Erythroblast (primary cell): Measurements from ENCODE around the gene YDJC.

Source experiments
- GATA1 ChIP-seq: IDR thresholded peaks from 2 replicates; pipeline ENCODE4 v1.6.1; 2011; ENCODE audit warnings: low read depth, mild to moderate bottlenecking, control low read depth, low read length, moderate library complexity
- POLR2A ChIP-seq: IDR thresholded peaks from 2 replicates; pipeline ENCODE4 v1.6.1; 2011; ENCODE audit warnings: mild to moderate bottlenecking, low read length

GRCh38 chr22:21622919-21623647 is 6.7 kb downstream of the YDJC start:
- TF ChIP-seq POLR2A (no peak), GATA1 (no peak)
